DND-41 (cell line): Measurements from ENCODE around the gene JMJD6.

ENCODE experiments used
- EZH2 ChIP-seq: IDR thresholded peaks from 3 replicates; pipeline ENCODE4 v1.6.1; 2012; ENCODE audit warnings: borderline replicate concordance, low read depth, mild to moderate bottlenecking, moderate library complexity, low read length, inconsistent platforms; ENCODE audit not compliant: severe bottlenecking
- TF ChIP-seq, protein P1 (sequence below): IDR thresholded peaks from 2 replicates; pipeline ENCODE4 v1.5.1; 2012; ENCODE audit warnings: borderline replicate concordance, low read length, moderate library complexity, mild to moderate bottlenecking; ENCODE audit not compliant: poor library complexity, severe bottlenecking; ENCODE audit errors: extremely low read depth

DNA sequence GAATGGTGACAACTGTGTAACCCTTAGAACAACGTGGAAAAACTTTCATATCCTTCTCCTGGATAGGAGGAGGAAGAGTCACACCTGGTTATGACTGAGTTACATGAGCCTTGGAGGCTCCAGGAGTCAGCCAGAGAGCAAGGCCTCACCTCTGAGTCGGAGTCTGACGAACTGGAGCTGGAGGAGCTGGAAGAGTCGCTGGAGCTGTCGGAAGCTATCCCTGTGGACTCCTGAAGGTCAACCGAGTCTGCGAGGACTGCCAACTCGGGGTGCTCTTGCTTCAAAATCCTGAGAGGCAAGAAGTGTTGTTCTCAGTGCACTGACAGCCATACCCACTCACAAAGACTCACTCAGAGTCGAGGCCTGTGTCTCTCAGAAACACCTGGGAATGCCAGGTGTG is 6.2 kb downstream of the JMJD6 start:
- TF ChIP-seq, protein P1, sequence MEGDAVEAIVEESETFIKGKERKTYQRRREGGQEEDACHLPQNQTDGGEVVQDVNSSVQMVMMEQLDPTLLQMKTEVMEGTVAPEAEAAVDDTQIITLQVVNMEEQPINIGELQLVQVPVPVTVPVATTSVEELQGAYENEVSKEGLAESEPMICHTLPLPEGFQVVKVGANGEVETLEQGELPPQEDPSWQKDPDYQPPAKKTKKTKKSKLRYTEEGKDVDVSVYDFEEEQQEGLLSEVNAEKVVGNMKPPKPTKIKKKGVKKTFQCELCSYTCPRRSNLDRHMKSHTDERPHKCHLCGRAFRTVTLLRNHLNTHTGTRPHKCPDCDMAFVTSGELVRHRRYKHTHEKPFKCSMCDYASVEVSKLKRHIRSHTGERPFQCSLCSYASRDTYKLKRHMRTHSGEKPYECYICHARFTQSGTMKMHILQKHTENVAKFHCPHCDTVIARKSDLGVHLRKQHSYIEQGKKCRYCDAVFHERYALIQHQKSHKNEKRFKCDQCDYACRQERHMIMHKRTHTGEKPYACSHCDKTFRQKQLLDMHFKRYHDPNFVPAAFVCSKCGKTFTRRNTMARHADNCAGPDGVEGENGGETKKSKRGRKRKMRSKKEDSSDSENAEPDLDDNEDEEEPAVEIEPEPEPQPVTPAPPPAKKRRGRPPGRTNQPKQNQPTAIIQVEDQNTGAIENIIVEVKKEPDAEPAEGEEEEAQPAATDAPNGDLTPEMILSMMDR, result no peak
- TF ChIP-seq EZH2, result no peak
